SIG-M5 (cell line): ENCODE results near the gene CDK5.
A peak's percentile ranks its signal among the peaks of the same experiment; 100 is the strongest.
"Not testable (repeated sequence)": the region's sequence is repeated elsewhere in the genome, so short reads cannot be mapped to it uniquely, and the experiment has no call there.

Experiments
- DNase-seq: peaks from one replicate; lab custom pipeline; 2025; lab: John Stamatoyannopoulos, UW

The CDK5 gene

GRCh38 chr7:151033864-151034249 is 23.8 kb downstream of the CDK5 start:
- DNase-seq: no peak

GRCh38 chr7:151032936-151033863 is 24.5 kb downstream of the CDK5 start:
- no peak for DNase-seq

GRCh38 chr7:151031011-151031410 is 26.7 kb downstream of the CDK5 start:
- DNase-seq: no peak

- no peak for DNase-seq
Observed at GRCh38 chr7:151028948-151029501, 28.7 kb downstream of the CDK5 start.

GRCh38 chr7:151028131-151028947 is 29.4 kb downstream of the CDK5 start, which contains the start of gene ABCB8:
ABCB8 (plus strand) TSS chr7:151028450; CDS start chr7:151028516, 66 bp downstream.
- DNase-seq: peak; percentile 76

GRCh38 chr7:151027728-151028130 is 30.0 kb downstream of the CDK5 start:
- not testable (repeated sequence) for DNase-seq

- DNase-seq: not testable (repeated sequence)
Observed at GRCh38 chr7:151026771-151027727, 30.6 kb downstream of the CDK5 start.

- no peak for DNase-seq
Observed at GRCh38 chr7:151025924-151026671, 31.6 kb downstream of the CDK5 start.

- DNase-seq: no peak
Observed at GRCh38 chr7:151024435-151025056, 33.2 kb downstream of the CDK5 start, which contains the start of gene ATG9B. ATG9B (minus strand) TSS chr7:151024494; CDS start chr7:151024423, 71 bp downstream.

- DNase-seq: no peak
Observed at GRCh38 chr7:151023232-151023631, 34.5 kb downstream of the CDK5 start.

GRCh38 chr7:151020231-151020630 is 37.5 kb downstream of the CDK5 start:
- no peak for DNase-seq

- no peak for DNase-seq
Observed at GRCh38 chr7:151019130-151019447, 38.6 kb downstream of the CDK5 start.

- no peak for DNase-seq
Observed at GRCh38 chr7:151018421-151019129, 39.1 kb downstream of the CDK5 start.

GRCh38 chr7:151017953-151018420 is 39.7 kb downstream of the CDK5 start:
- DNase-seq: no peak

- DNase-seq: no peak
Observed at GRCh38 chr7:151017370-151017952, 40.2 kb downstream of the CDK5 start.

GRCh38 chr7:151016942-151017341 is 40.8 kb downstream of the CDK5 start:
- DNase-seq: no peak

- no peak for DNase-seq
Observed at GRCh38 chr7:151016505-151016904, 41.2 kb downstream of the CDK5 start.

- DNase-seq: no peak
Observed at GRCh38 chr7:151015967-151016366, 41.7 kb downstream of the CDK5 start.

GRCh38 chr7:151014950-151015349 is 42.7 kb downstream of the CDK5 start:
- no peak for DNase-seq
